NOMO-1 treated with dmso at 0.1 percent for 144 hours (cell line): Measurements from ENCODE around the gene UPK1B.
"Not testable (repeated sequence)": the region's sequence is repeated elsewhere in the genome, so short reads cannot be mapped to it uniquely, and the experiment has no call there.

Experiments used
- DNase-seq: peaks from one replicate; lab custom pipeline; 2025; ENCODE audit not compliant: unreplicated experiment; lab: John Stamatoyannopoulos, UW

Gene UPK1B

GRCh38 chr3:119221779-119222320 is 48.5 kb downstream of the UPK1B start:
- DNase-seq = no peak

- no peak for DNase-seq
Measured at GRCh38 chr3:119222391-119222790, 49.0 kb downstream of the UPK1B start.

- DNase-seq = no peak
Measured at GRCh38 chr3:119223511-119223910, 50.1 kb downstream of the UPK1B start.

- no peak for DNase-seq
Measured at GRCh38 chr3:119225121-119225520, 51.7 kb downstream of the UPK1B start.

GRCh38 chr3:119227070-119227850 is 53.9 kb downstream of the UPK1B start:
- no peak for DNase-seq

- no peak for DNase-seq
Measured at GRCh38 chr3:119228373-119229145, 55.2 kb downstream of the UPK1B start.

- DNase-seq = no peak
Measured at GRCh38 chr3:119229190-119229589, 55.8 kb downstream of the UPK1B start.

- DNase-seq = no peak
Measured at GRCh38 chr3:119230071-119230470, 56.7 kb downstream of the UPK1B start.

GRCh38 chr3:119230745-119231144 is 57.3 kb downstream of the UPK1B start:
- no peak for DNase-seq

GRCh38 chr3:119234610-119235009 is 61.2 kb downstream of the UPK1B start:
- no peak for DNase-seq

- DNase-seq = no peak
Measured at GRCh38 chr3:119235151-119235550, 61.8 kb downstream of the UPK1B start.

GRCh38 chr3:119236756-119237155 is 63.4 kb downstream of the UPK1B start:
- DNase-seq = no peak

GRCh38 chr3:119237299-119237698 is 63.9 kb downstream of the UPK1B start:
- no peak for DNase-seq

- no peak for DNase-seq
Measured at GRCh38 chr3:119238363-119238762, 65.0 kb downstream of the UPK1B start.

- DNase-seq = no peak
Measured at GRCh38 chr3:119239206-119239820, 65.9 kb downstream of the UPK1B start.

GRCh38 chr3:119240101-119240590 is 66.7 kb downstream of the UPK1B start:
- DNase-seq = peak; percentile 12

GRCh38 chr3:119240591-119241434 is 67.4 kb downstream of the UPK1B start, which contains the start of gene B4GALT4:
Gene B4GALT4 (minus strand): TSS chr3:119240878. CDS start chr3:119230099, 10,779 bp downstream.
- peak; percentile 88 for DNase-seq

GRCh38 chr3:119242387-119243057 is 69.1 kb downstream of the UPK1B start:
- not testable (repeated sequence) for DNase-seq

- not testable (repeated sequence) for DNase-seq
Measured at GRCh38 chr3:119243058-119243529, 69.7 kb downstream of the UPK1B start.

GRCh38 chr3:119243712-119244111 is 70.3 kb downstream of the UPK1B start:
- no peak for DNase-seq
